ENCODE data around the gene RPS6KA3. TPM values are rescaled to one million over a fixed set of nuclear protein-coding genes. Genes with fewer than 3 reads are reported as not detected.

Gene RPS6KA3
- total RNA-seq, 3 donors from 2014 or later (not counting 1 experiment from before 2014, with no cell fraction given), result 62.1 to 82.9 (median 79.4) TPM

DNA sequence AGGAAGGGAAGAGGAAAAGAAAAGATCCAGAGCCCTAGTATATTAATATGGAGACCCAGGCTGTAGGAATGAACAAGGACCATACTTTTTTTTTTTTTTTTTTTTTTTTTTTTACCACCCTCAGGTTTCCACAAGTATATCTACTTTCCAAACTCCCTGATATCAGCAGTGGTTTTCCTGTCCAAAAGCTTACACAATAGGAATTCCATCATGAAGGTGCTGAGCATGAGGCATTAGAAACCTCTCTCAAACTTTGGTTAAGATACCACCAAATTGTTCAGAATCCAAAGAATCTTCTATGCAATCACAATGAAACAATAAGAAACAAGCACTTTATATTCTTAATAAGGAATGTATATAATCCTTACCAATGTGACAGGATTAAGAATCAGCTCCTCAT is 26.5 kb downstream of the RPS6KA3 start:
- ATAC-seq (no peak), DNase-seq (no peak)
- Mint-ChIP-seq H3K27ac (no peak overlapping the region), H3K4me3 (no peak overlapping the region), H3K36me3 (peaks cover 10% of the 10 kb centered on the region), H3K4me1 (peaks cover 23 to 27% of the 10 kb centered on the region in 2 donors), H3K9me3 (peaks cover 0 to 2% of the 10 kb centered on the region in 2 donors), H3K27me3 (ENCODE audit: low read depth in 2 of 2) (no peaks in the 10 kb centered on the region)
- H3K4me1 ChIP-seq (ENCODE audit: control insufficient read depth, insufficient read depth, low read length), result no peaks in the 10 kb centered on the region
- H3K4me3 ChIP-seq (ENCODE audit: low read length), result no peak overlapping the region
- H3K27ac ChIP-seq (ENCODE audit: low read length), result no peak overlapping the region
- no peaks in the 10 kb centered on the region for H3K36me3 ChIP-seq (ENCODE audit: control insufficient read depth, insufficient read depth, low read length)
- intact Hi-C loops (cut with micrococcal nuclease), result no loop called here
- no peaks in the 10 kb centered on the region for H3K27me3 ChIP-seq (ENCODE audit: control insufficient read depth, insufficient read depth, low read length)
- TF ChIP-seq, protein P1, sequence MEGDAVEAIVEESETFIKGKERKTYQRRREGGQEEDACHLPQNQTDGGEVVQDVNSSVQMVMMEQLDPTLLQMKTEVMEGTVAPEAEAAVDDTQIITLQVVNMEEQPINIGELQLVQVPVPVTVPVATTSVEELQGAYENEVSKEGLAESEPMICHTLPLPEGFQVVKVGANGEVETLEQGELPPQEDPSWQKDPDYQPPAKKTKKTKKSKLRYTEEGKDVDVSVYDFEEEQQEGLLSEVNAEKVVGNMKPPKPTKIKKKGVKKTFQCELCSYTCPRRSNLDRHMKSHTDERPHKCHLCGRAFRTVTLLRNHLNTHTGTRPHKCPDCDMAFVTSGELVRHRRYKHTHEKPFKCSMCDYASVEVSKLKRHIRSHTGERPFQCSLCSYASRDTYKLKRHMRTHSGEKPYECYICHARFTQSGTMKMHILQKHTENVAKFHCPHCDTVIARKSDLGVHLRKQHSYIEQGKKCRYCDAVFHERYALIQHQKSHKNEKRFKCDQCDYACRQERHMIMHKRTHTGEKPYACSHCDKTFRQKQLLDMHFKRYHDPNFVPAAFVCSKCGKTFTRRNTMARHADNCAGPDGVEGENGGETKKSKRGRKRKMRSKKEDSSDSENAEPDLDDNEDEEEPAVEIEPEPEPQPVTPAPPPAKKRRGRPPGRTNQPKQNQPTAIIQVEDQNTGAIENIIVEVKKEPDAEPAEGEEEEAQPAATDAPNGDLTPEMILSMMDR (IDR thresholded peaks at IDR 0.05), result no peak
- no peaks in the 10 kb centered on the region for H3K9me3 ChIP-seq (ENCODE audit: control insufficient read depth, insufficient read depth, low read length)

DNA sequence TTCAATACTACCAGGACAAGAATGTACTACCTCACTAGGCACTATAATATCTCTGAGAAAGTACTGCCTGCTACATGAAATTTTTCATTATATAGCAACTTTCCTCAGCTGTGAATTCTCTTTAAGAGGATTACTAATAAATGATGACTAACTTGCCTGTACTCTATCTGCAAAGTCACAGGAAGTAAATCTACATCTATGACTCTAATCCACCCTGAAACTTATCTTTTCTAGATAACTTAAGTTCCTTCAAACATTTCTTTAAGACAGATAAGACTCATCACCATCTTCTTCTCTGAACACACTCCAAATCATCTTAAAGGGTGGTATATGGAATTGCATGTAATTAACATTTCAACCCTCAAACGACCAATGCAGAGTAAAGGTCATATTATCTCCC is 28.8 kb downstream of the RPS6KA3 start:
- intact Hi-C loops (cut with micrococcal nuclease), result no loop called here

DNA sequence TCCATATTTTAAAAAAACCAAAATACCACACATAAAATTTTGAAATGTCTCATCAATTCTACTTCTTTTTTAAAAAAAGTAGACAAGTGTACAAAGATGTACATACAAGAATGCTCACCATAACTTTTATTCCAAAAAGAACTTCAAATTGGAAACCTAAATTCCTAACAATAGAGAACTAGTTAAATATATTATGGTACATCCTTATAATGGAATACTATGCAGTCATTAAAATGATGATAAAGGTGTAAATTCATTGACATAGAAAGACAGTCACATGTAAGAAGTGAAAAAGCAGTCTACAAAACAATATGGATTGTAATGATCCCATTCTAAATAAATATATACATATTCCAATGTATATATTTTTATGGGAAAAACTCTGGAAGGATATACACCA is 31.0 kb downstream of the RPS6KA3 start:
- H3K4me3 Mint-ChIP-seq, result no peak overlapping the region
- no peak for ATAC-seq
- TF ChIP-seq, protein P1 (IDR thresholded peaks at IDR 0.05), result no peak

More for the DNA sequence above, 28.8 kb downstream of the RPS6KA3 start:
- peaks cover 10% of the 10 kb centered on the region for H3K36me3 Mint-ChIP-seq
- H3K27me3 ChIP-seq (ENCODE audit: control insufficient read depth, insufficient read depth, low read length), result no peaks in the 10 kb centered on the region
- no peaks in the 10 kb centered on the region for H3K27me3 Mint-ChIP-seq (ENCODE audit: low read depth in 2 of 2)
- ATAC-seq (peak in 2 of 3 donors; percentile 40 to 48), DNase-seq (no peak)
- H3K4me1 ChIP-seq (ENCODE audit: control insufficient read depth, insufficient read depth, low read length), result no peaks in the 10 kb centered on the region
- H3K27ac Mint-ChIP-seq, result peak overlapping the region; percentile 7 to 49
- peaks cover 0 to 2% of the 10 kb centered on the region in 2 donors for H3K9me3 Mint-ChIP-seq
- H3K27ac ChIP-seq (ENCODE audit: low read length), result no peak overlapping the region
- H3K9me3 ChIP-seq (ENCODE audit: control insufficient read depth, insufficient read depth, low read length), result no peaks in the 10 kb centered on the region
- WGBS (ENCODE audit: insufficient coverage), result no CpG with 5 or more reads among the region's 1 CpG
- H3K36me3 ChIP-seq (ENCODE audit: control insufficient read depth, insufficient read depth, low read length), result peaks cover 3% of the 10 kb centered on the region
- TF ChIP-seq, protein P1 (IDR thresholded peaks at IDR 0.05), result no peak
- H3K4me1 Mint-ChIP-seq, result peaks cover 23 to 27% of the 10 kb centered on the region in 2 donors
- H3K4me3 ChIP-seq (ENCODE audit: low read length), result no peak overlapping the region
- H3K4me3 Mint-ChIP-seq, result no peak overlapping the region

DNA sequence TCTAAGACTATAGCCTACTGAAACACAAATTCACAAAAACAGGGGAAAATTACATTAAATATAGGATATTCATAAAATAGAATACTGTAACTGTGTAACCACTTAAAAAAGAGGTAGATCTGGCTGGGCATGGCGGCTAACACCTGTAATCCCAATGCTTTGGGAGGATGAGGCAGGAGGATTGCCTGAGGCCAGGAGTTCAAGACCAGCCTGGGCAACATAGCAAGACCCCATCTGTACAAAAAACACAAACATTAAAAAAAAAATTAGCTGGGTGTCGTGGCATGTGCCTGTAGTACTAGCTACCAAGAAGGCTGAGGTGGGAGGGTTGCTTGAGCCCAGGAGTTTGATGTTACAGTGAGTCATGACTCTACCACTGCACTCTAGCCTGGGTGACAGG is 33.4 kb downstream of the RPS6KA3 start:
- peaks cover 13% of the 10 kb centered on the region for H3K36me3 ChIP-seq (ENCODE audit: control insufficient read depth, insufficient read depth, low read length)
- no peak overlapping the region for H3K4me3 ChIP-seq (ENCODE audit: low read length)
- H3K27me3 ChIP-seq (ENCODE audit: control insufficient read depth, insufficient read depth, low read length), result no peaks in the 10 kb centered on the region
- peaks cover 0 to 2% of the 10 kb centered on the region in 2 donors for H3K9me3 Mint-ChIP-seq
- no peak overlapping the region for H3K27ac ChIP-seq (ENCODE audit: low read length)
- no peak overlapping the region for H3K4me3 Mint-ChIP-seq
- TF ChIP-seq, protein P1 (IDR thresholded peaks at IDR 0.05), result no peak
- no peaks in the 10 kb centered on the region for H3K27me3 Mint-ChIP-seq (ENCODE audit: low read depth in 2 of 2)
- no peak for DNase-seq
- no peaks in the 10 kb centered on the region for H3K4me1 ChIP-seq (ENCODE audit: control insufficient read depth, insufficient read depth, low read length)
- no CpG with 5 or more reads among the region's 2 CpGs for WGBS (ENCODE audit: insufficient coverage)
- no peaks in the 10 kb centered on the region for H3K9me3 ChIP-seq (ENCODE audit: control insufficient read depth, insufficient read depth, low read length)
- no peaks in the 10 kb centered on the region for H3K36me3 Mint-ChIP-seq
- intact Hi-C loops (cut with micrococcal nuclease), result no loop called here
- ATAC-seq, result peak in 1 of 3 donors; percentile 31
- H3K4me1 Mint-ChIP-seq, result peaks cover 31 to 42% of the 10 kb centered on the region in 2 donors
- no peak overlapping the region for H3K27ac Mint-ChIP-seq

More for the DNA sequence above, 31.0 kb downstream of the RPS6KA3 start:
- Histone ChIP-seq H3K9me3 (ENCODE audit: control insufficient read depth, insufficient read depth, low read length) (no peaks in the 10 kb centered on the region), H3K27me3 (ENCODE audit: control insufficient read depth, insufficient read depth, low read length) (no peaks in the 10 kb centered on the region), H3K36me3 (ENCODE audit: control insufficient read depth, insufficient read depth, low read length) (peaks cover 6% of the 10 kb centered on the region), H3K27ac (ENCODE audit: low read length) (no peak overlapping the region), H3K4me3 (ENCODE audit: low read length) (no peak overlapping the region), H3K4me1 (ENCODE audit: control insufficient read depth, insufficient read depth, low read length) (no peaks in the 10 kb centered on the region)
- Mint-ChIP-seq H3K27ac (no peak overlapping the region), H3K27me3 (ENCODE audit: low read depth in 2 of 2) (no peaks in the 10 kb centered on the region), H3K36me3 (no peaks in the 10 kb centered on the region), H3K9me3 (peaks cover 0 to 2% of the 10 kb centered on the region in 2 donors), H3K4me1 (peaks cover 21 to 28% of the 10 kb centered on the region in 2 donors)
- no peak for DNase-seq
- intact Hi-C loops (cut with micrococcal nuclease), result no loop called here

Measured in natural killer cell (primary cell).